HG03442 (cell line): ENCODE results near the gene SLC9B1.

Experiments
- ATAC-seq: cut with Tn5 transposase; IDR thresholded peaks from one replicate; pipeline ENCODE4 v1.9.1; 2021; ENCODE audit warnings: mild to moderate bottlenecking, moderate library complexity; ENCODE audit not compliant: unreplicated experiment

The SLC9B1 gene

GRCh38 chr4:103019308-103020124 lies at the start of gene SLC9B1:
SLC9B1 (minus strand) TSS chr4:103019705; CDS start chr4:102991711, 27,994 bp downstream.
- ATAC-seq = peak; percentile 98

- ATAC-seq = no peak
Observed at GRCh38 chr4:103067841-103068547, 48.5 kb upstream of the SLC9B1 start.

GRCh38 chr4:103060453-103061148 lies 41.1 kb upstream of the SLC9B1 start:
- ATAC-seq = no peak

- ATAC-seq = no peak
Observed at GRCh38 chr4:103054030-103054429, 34.5 kb upstream of the SLC9B1 start.

- no peak for ATAC-seq
Observed at GRCh38 chr4:103052779-103053178, 33.3 kb upstream of the SLC9B1 start.

GRCh38 chr4:103052145-103052544 lies 32.6 kb upstream of the SLC9B1 start:
- no peak for ATAC-seq

GRCh38 chr4:103050736-103051436 lies 31.4 kb upstream of the SLC9B1 start:
- no peak for ATAC-seq

GRCh38 chr4:103046416-103047290 lies 27.1 kb upstream of the SLC9B1 start:
- peak; percentile 97 for ATAC-seq

GRCh38 chr4:103044183-103044582 lies 24.7 kb upstream of the SLC9B1 start:
- no peak for ATAC-seq

- ATAC-seq = no peak
Observed at GRCh38 chr4:103036169-103036568, 16.7 kb upstream of the SLC9B1 start.

- peak; percentile 64 for ATAC-seq
Observed at GRCh38 chr4:103032574-103032973, 13.1 kb upstream of the SLC9B1 start.

GRCh38 chr4:103030791-103031190 lies 11.3 kb upstream of the SLC9B1 start:
- no peak for ATAC-seq

GRCh38 chr4:103029300-103029699 lies 9.8 kb upstream of the SLC9B1 start:
- no peak for ATAC-seq

- ATAC-seq = no peak
Observed at GRCh38 chr4:103026868-103027267, 7.4 kb upstream of the SLC9B1 start.

- ATAC-seq = no peak
Observed at GRCh38 chr4:103024996-103025395, 5.5 kb upstream of the SLC9B1 start.

- no peak for ATAC-seq
Observed at GRCh38 chr4:103021120-103021519, 1.6 kb upstream of the SLC9B1 start.

GRCh38 chr4:103018391-103019307 lies 856 bp downstream of the SLC9B1 start:
- ATAC-seq = no peak

- no peak for ATAC-seq
Observed at GRCh38 chr4:103012551-103012950, 7.0 kb downstream of the SLC9B1 start.

- ATAC-seq = no peak
Observed at GRCh38 chr4:103012060-103012459, 7.4 kb downstream of the SLC9B1 start.
